Measurements from ENCODE around the gene DPP3.

GRCh38 chr11:66492161-66492865, 12.1 kb downstream of the DPP3 start:
- TF ChIP-seq CTCF (IDR thresholded peaks at IDR 0.05; ENCODE audit: low read depth, low read length, missing input control) (no peak), HNF4A (conservative IDR thresholded peaks at IDR 0.05) (no peak)
